ENCODE data around the gene KDM3B. TPM values are rescaled to one million over a fixed set of nuclear protein-coding genes. Genes with fewer than 3 reads are reported as not detected.
A peak's percentile ranks its signal among the peaks of the same experiment; 100 is the strongest.

KDM3B gene
- total and polyA plus RNA-seq, 2 of the 8 experiments (the other 6 are each of a cell fraction or from before 2014, with no cell fraction given): 27.1 to 78.1 TPM

DNA sequence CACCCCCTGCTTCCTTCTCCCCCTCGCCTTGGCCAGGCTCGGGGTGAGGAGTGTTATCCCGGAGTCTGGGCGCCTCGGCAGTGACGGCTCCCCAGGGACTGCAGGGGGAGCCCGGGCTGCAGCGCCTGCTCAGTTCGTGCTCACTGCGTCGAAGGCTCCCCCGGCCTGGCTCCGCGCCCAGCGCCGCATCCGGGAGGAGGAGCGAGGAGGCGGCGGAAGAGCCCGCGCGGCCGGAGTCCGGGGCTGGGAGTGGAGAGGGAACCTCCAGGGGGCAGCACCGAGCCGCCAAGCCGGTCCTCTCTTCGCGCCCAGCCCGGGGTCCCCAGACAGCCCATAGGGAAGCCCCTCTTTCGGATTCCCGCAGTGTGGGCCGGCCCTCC, 111.5 kb downstream of the KDM3B start (continued):
- TF ChIP-seq, protein P1, sequence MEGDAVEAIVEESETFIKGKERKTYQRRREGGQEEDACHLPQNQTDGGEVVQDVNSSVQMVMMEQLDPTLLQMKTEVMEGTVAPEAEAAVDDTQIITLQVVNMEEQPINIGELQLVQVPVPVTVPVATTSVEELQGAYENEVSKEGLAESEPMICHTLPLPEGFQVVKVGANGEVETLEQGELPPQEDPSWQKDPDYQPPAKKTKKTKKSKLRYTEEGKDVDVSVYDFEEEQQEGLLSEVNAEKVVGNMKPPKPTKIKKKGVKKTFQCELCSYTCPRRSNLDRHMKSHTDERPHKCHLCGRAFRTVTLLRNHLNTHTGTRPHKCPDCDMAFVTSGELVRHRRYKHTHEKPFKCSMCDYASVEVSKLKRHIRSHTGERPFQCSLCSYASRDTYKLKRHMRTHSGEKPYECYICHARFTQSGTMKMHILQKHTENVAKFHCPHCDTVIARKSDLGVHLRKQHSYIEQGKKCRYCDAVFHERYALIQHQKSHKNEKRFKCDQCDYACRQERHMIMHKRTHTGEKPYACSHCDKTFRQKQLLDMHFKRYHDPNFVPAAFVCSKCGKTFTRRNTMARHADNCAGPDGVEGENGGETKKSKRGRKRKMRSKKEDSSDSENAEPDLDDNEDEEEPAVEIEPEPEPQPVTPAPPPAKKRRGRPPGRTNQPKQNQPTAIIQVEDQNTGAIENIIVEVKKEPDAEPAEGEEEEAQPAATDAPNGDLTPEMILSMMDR (IDR thresholded peaks at IDR 0.05; ENCODE audit: control extremely low read depth in 1 of 3, insufficient read depth in 1 of 3, low read depth in 1 of 3, low read length in 3 of 3): peak in 2 of 3 experiments; percentile 71 to 73; a peak in 3 of 4 replicates
- no peak for TF ChIP-seq KDM1A (IDR thresholded peaks at IDR 0.05; ENCODE audit: borderline replicate concordance, low read length)
- peak; percentile 40 for TF ChIP-seq CTBP2 (IDR thresholded peaks at IDR 0.05; ENCODE audit: borderline replicate concordance, insufficient read depth, insufficient read length, low read length)
- 0 out of 2 replicates have a peak, but pooled peaks have one; percentile 47 for TF ChIP-seq PHF8 (conservative IDR thresholded peaks at IDR 0.05; ENCODE audit: low read depth, low read length)
- TF ChIP-seq CEBPB (IDR thresholded peaks at IDR 0.05; ENCODE audit: low read depth, low read length): no peak
- no peak for TF ChIP-seq KDM5A (IDR thresholded peaks at IDR 0.05; ENCODE audit: low read length)
- no peak for TF ChIP-seq JUN (IDR thresholded peaks at IDR 0.05; ENCODE audit: low read depth, low read length)
- TF ChIP-seq POLR2AphosphoS5 (IDR thresholded peaks at IDR 0.05; ENCODE audit: low read depth, low read length): 0 out of 2 replicates have a peak, but pooled peaks have one; percentile 51
- TF ChIP-seq JUND (IDR thresholded peaks at IDR 0.05; ENCODE audit: low read length): no peak
- TF ChIP-seq YY1 (IDR thresholded peaks at IDR 0.05; ENCODE audit: low read depth, low read length): no peak
- peak; percentile 40; the same call in 1 of the 2 replicates for TF ChIP-seq GTF2F1 (IDR thresholded peaks at IDR 0.05; ENCODE audit: borderline replicate concordance, low read depth, low read length)
- no peak for TF ChIP-seq ASH2L (IDR thresholded peaks at IDR 0.05; ENCODE audit: low read length)
- no peak for TF ChIP-seq SP4 (IDR thresholded peaks at IDR 0.05; ENCODE audit: low read length)
- TF ChIP-seq, protein P2, sequence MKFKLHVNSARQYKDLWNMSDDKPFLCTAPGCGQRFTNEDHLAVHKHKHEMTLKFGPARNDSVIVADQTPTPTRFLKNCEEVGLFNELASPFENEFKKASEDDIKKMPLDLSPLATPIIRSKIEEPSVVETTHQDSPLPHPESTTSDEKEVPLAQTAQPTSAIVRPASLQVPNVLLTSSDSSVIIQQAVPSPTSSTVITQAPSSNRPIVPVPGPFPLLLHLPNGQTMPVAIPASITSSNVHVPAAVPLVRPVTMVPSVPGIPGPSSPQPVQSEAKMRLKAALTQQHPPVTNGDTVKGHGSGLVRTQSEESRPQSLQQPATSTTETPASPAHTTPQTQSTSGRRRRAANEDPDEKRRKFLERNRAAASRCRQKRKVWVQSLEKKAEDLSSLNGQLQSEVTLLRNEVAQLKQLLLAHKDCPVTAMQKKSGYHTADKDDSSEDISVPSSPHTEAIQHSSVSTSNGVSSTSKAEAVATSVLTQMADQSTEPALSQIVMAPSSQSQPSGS (IDR thresholded peaks at IDR 0.05; ENCODE audit: low read length): no peak
- peak; percentile 34; the same call in 1 of the 2 replicates for TF ChIP-seq CHD2 (IDR thresholded peaks at IDR 0.05; ENCODE audit: low read length)
- TF ChIP-seq BACH1 (IDR thresholded peaks at IDR 0.05; ENCODE audit: low read length): no peak
- peak; percentile 28 to 59; a peak in 3 of 4 replicates for TF ChIP-seq RAD21 (IDR thresholded peaks at IDR 0.05 in 1 of 2, conservative IDR thresholded peaks at IDR 0.05 in 1 of 2; ENCODE audit: low read depth in 2 of 2, low read length in 2 of 2)
- no peak for TF ChIP-seq SAP30 (IDR thresholded peaks at IDR 0.05; ENCODE audit: insufficient read depth, insufficient replicate concordance, low read length)
- TF ChIP-seq, protein P3, sequence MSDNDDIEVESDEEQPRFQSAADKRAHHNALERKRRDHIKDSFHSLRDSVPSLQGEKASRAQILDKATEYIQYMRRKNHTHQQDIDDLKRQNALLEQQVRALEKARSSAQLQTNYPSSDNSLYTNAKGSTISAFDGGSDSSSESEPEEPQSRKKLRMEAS (IDR thresholded peaks at IDR 0.05): peak; percentile 80
- no peak for TF ChIP-seq CBX8 (IDR thresholded peaks at IDR 0.05; ENCODE audit: borderline replicate concordance, low read depth, low read length)

Measured in H1 (cell line).